RWPE1 (cell line): ENCODE data around the gene GNG3.

Source experiments
- CTCF ChIA-PET: fragments of 350-600 bp; sonication (Branson Sonifier 250); formaldehyde crosslinking; extraction: SDS; loops from one replicate; lab custom pipeline; 2021; lab: Yijun Ruan, JAX
- POLR2A ChIA-PET: fragments of 400-600 bp; formaldehyde crosslinking; extraction: SDS; loops from one replicate; lab custom pipeline; 2020; ENCODE audit warnings: antibody characterized with exemption; ENCODE audit not compliant: low non-redundant PET; lab: Yijun Ruan, JAX
- DNase-seq: peaks from one replicate; pipeline ENCODE4 v3.0.0; 2012; ENCODE audit warnings: low spot score
- H3K27ac ChIP-seq: fragments of 450-650 bp; 2 replicates; pipeline ENCODE4 v1.5.1; 2017
- TF ChIP-seq, protein P1 (sequence below): fragments of 450-650 bp; conservative IDR thresholded peaks from 2 replicates; pipeline ENCODE4 v1.5.1; 2017; ENCODE audit warnings: low read depth, mild to moderate bottlenecking

Gene GNG3

DNA sequence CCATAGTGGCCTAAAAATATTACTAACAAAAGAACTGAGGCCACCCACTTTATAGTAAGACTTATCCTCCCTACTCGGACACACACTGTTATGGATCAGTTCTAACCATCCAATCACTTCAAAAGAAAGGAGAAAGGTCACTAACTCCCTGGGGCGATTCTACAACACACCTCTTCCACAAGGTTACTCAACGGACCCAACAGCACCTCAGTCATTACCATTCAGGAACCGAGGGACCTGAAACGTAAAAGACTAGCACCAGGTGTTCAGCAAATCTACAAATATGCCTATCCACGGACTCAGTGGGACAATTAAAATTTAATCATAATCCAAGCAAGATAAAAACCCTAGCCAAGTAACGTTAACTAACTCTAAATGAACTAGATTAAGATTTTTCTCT, 18.2 kb downstream of the GNG3 start:
- TF ChIP-seq, protein P1, sequence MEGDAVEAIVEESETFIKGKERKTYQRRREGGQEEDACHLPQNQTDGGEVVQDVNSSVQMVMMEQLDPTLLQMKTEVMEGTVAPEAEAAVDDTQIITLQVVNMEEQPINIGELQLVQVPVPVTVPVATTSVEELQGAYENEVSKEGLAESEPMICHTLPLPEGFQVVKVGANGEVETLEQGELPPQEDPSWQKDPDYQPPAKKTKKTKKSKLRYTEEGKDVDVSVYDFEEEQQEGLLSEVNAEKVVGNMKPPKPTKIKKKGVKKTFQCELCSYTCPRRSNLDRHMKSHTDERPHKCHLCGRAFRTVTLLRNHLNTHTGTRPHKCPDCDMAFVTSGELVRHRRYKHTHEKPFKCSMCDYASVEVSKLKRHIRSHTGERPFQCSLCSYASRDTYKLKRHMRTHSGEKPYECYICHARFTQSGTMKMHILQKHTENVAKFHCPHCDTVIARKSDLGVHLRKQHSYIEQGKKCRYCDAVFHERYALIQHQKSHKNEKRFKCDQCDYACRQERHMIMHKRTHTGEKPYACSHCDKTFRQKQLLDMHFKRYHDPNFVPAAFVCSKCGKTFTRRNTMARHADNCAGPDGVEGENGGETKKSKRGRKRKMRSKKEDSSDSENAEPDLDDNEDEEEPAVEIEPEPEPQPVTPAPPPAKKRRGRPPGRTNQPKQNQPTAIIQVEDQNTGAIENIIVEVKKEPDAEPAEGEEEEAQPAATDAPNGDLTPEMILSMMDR, result no peak
- ChIA-PET POLR2A (no interaction called here), CTCF (interaction anchor here (0.7 to 0.9 kb wide), 2 partner anchors 11 to 21 kb away, joined by 3 read pairs; no protein-coding TSS in a partner anchor)
- no peak for DNase-seq
- H3K27ac ChIP-seq, result peak overlapping the region; percentile 61

DNA sequence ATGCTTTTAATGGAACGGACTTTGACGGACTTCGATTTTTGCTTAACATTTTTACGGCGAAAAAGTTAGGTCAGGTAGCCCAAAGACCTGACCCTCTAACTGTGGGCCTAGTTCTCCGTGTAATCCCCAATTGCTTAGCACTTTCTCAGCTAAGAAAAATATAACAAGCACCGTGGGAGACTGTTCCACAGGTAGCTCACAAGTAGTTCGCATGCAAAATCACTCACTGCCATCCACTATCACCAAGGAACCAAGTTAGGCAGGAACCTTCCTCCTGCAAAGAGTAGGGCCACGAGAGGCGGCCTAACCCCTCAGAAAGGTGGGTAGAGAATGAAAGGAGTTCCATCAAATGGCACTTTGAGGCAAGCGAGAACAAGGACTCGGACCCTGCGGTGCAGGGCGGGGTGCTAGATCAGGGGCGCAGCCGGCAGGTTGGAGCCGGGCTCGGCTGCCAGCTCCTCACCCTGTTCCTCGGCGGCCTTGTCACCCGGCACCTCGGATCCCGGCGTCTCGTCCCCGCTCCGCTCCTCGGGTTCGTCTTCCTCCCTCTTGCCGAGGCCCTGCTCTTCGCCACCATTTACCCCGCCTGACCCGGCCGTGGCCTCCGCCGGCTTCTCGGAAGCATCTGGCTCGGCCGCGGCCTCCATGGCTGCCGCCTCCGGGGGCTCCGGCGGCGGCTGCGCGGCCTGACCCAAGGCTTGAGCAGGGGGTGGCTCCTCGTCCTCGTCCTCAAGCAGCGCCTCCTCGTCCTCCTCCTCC, 18.9 kb downstream of the GNG3 start:
- TF ChIP-seq, protein P1, result no peak
- ChIA-PET POLR2A (interaction anchor here (1.0 to 1.8 kb wide), 3 partner anchors 27 to 61 kb away, joined by 4 to 8 read pairs (median 4); partner anchors contain the start of genes C11orf98, CSKMT and ZBTB3), CTCF (interaction anchor here (0.6 to 0.9 kb wide), 2 partner anchors 11 to 135 kb away, joined by 3 to 4 read pairs; no protein-coding TSS in a partner anchor)
- no peak for DNase-seq
- peak overlapping the region; percentile 99 for H3K27ac ChIP-seq

DNA sequence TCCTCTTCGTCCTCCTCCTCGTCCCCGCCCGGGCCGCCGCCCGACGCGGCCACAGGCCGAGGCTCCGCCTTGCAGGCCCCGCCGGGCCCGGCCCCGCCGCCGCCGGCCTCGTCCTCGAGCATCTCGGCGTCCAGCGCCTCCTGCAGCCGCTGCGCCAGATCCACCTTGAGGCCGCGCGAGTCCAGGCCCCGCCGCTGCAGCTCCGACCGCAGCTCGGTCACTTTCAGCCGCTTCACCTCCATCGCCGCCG, 19.4 kb downstream of the GNG3 start:
- H3K27ac ChIP-seq, result peak overlapping the region; percentile 99
- TF ChIP-seq, protein P1, result no peak
- ChIA-PET POLR2A (interaction anchor here (1.0 to 1.8 kb wide), 3 partner anchors 27 to 62 kb away, joined by 4 to 8 read pairs (median 4); partner anchors contain the start of genes C11orf98, CSKMT and ZBTB3), CTCF (interaction anchor here (0.6 to 1.1 kb wide), 3 partner anchors 45 to 59 kb away, joined by 3 read pairs; no protein-coding TSS in a partner anchor)
- no peak for DNase-seq

DNA sequence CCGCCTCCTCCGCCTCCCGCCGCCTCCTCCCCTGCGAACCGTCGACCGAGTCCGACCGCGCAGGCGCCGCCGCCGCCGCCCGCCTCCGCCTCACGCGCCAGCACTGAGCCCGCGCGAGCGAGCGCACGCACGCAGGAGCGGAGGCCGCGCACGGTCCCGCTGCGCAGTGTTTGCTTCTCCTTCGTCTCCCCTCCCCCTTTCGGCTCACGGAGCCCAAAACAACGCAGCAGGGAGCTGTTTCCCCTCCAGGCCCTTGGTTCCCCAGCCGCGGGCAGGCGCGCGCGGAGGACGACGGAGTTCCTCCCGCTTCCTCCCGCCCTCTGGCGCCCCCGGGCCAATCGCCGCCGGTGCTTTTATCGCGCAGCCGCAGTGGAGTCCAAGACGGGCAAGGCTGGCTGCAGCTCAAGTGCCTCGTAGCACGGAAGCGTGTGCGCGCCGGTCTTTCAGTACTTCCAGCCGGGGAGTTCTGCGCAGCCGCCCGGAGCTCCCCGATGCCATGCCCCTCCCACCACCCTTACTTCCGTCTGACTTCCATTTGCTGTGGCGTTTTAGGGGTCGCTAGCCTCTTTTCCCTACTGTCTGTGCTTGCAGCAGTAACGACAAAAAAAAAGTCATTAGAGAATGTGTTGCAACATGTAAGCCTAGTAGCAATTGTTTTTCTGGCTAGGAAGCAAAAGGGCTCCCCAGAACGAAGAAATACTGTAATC, 19.8 kb downstream of the GNG3 start, which contains the start of gene HNRNPUL2:
TSS of gene HNRNPUL2 (minus strand) at position 293 of the 707 bp plus-strand sequence. CDS start 301 bp downstream, outside the sequence.
- POLR2A ChIA-PET, result interaction anchor here (0.6 to 1.8 kb wide), 7 partner anchors 12 to 136 kb away, joined by 3 to 8 read pairs (median 4); partner anchors contain the start of genes C11orf98, CSKMT, TUT1 and ZBTB3
- peak; percentile 99 for DNase-seq
- TF ChIP-seq, protein P1, result no peak
- H3K27ac ChIP-seq, result peak within 1 kb of the TSS; percentile 99
- CTCF ChIA-PET, result interaction anchor here (0.6 to 1.1 kb wide), 3 partner anchors 46 to 59 kb away, joined by 3 read pairs; no protein-coding TSS in a partner anchor

DNA sequence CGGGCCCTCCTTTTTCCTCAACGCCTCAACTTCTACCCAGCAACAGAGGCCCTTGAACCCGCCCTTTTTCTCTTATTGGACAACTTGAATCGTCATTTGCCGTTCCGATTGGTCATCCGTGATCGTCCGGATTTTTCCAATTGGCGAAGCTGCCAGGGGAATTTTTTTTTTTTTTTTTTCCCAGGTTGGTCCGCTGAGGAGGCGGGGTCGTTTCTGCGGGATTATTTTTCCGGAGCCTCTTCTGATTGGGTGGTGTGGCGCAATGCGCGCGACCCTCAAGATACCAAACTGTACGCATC, 20.3 kb downstream of the GNG3 start:
- H3K27ac ChIP-seq, result peak overlapping the region; percentile 99
- ChIA-PET CTCF (interaction anchor here (1.0 to 1.1 kb wide), 2 partner anchors 46 to 58 kb away, joined by 3 read pairs; no protein-coding TSS in a partner anchor), POLR2A (interaction anchor here (0.6 to 1.8 kb wide), 8 partner anchors 12 to 137 kb away, joined by 3 to 8 read pairs (median 4); partner anchors contain the start of genes C11orf98, CSKMT, POLR2G and TUT1)
- DNase-seq, result peak; percentile 96
- TF ChIP-seq, protein P1, result no peak
